Measurements from ENCODE around the gene EHHADH. TPM values are rescaled to one million over a fixed set of nuclear protein-coding genes. Genes with fewer than 3 reads are reported as not detected.

Gene EHHADH
- total RNA-seq, 1 donor from 2014 or later = 3.6 TPM

DNA sequence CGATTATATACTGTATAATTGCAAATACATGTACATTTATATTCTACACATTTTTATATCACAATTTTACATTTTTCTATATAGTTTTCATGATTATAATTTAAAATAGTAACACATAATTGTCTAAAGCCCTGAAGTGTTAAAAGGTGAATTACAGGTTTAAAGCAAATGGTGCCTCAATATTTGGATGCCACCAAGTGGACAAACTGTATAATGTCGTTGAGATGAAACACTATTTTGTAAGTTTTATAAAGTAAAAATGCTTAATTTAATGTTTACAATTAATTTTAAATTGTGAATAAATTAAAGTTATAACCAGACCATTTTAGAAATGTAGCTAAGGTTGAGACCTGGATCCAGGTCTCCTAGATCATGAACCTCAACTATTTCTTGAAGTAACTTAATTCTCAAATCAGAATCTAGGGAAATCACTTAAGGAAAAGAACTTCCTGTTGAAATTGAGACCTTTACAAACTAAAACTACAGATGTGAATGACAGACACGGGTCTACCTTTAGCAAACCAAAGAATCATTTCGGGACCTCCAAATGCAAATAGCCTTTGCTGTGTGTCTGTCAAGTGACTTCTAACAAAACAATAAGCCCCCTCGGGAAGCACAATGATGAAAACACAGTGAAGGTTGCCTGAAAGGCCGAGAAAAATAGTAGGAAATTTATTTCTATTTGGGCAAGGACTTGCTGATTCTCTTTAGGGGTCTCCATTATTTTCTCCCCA lies 37.8 kb downstream of the EHHADH start:
- no peaks in the 10 kb centered on the region for H3K27me3 Mint-ChIP-seq (ENCODE audit: insufficient read depth, low read depth)
- no peak overlapping the region for H3K4me2 ChIP-seq
- H3K4me1 ChIP-seq = no peaks in the 10 kb centered on the region
- H3K27ac Mint-ChIP-seq = no peak overlapping the region
- H3K36me3 Mint-ChIP-seq = no peaks in the 10 kb centered on the region
- H3K4me1 Mint-ChIP-seq = peaks cover 10% of the 10 kb centered on the region
- peak overlapping the region; percentile 57 for H3K4me3 Mint-ChIP-seq
- peaks cover under 1% of the 10 kb centered on the region for H3F3A ChIP-seq (ENCODE audit: low read depth)
- H3K4me3 ChIP-seq = no peak overlapping the region
- TF ChIP-seq, protein P1, sequence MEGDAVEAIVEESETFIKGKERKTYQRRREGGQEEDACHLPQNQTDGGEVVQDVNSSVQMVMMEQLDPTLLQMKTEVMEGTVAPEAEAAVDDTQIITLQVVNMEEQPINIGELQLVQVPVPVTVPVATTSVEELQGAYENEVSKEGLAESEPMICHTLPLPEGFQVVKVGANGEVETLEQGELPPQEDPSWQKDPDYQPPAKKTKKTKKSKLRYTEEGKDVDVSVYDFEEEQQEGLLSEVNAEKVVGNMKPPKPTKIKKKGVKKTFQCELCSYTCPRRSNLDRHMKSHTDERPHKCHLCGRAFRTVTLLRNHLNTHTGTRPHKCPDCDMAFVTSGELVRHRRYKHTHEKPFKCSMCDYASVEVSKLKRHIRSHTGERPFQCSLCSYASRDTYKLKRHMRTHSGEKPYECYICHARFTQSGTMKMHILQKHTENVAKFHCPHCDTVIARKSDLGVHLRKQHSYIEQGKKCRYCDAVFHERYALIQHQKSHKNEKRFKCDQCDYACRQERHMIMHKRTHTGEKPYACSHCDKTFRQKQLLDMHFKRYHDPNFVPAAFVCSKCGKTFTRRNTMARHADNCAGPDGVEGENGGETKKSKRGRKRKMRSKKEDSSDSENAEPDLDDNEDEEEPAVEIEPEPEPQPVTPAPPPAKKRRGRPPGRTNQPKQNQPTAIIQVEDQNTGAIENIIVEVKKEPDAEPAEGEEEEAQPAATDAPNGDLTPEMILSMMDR (IDR thresholded peaks at IDR 0.05) = peak; percentile 66
- TF ChIP-seq EZH2 (IDR thresholded peaks at IDR 0.05) (no peak), EZH2phosphoT487 (IDR thresholded peaks at IDR 0.05) (no peak)
- H3K27ac ChIP-seq = no peak overlapping the region
- H3K27me3 ChIP-seq = no peaks in the 10 kb centered on the region
- H3K9me3 ChIP-seq (ENCODE audit: low read depth) = no peaks in the 10 kb centered on the region
- H4K20me1 ChIP-seq (ENCODE audit: low read depth) = no peaks in the 10 kb centered on the region
- H3K36me3 ChIP-seq = no peaks in the 10 kb centered on the region
- no peaks in the 10 kb centered on the region for H3K9me3 Mint-ChIP-seq
- no peak overlapping the region for H3K9ac ChIP-seq
- H2AFZ ChIP-seq (replicated peaks) = no peak overlapping the region
- H3K79me2 ChIP-seq (ENCODE audit: low read depth) = no peaks in the 10 kb centered on the region
- DNase-seq (ENCODE audit: low spot score) = no peak

DNA sequence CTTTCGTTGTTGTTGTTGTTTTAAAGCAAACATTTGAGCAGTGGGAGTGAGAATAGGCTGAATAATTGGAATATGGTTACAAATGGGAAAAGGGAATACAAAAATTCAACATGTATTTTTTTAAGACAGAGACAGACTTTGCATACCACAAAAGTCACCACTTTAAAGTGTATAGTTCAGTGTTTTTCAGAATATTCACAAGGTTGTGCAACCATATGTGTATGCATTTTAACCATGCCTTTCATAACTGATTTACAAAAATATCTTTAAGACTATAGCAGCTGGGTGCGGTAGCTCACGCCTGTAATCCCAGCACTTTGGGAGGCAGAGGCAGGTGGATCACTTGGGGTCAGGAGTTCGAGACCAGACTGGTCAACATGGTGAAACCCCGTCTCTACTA lies 41.3 kb downstream of the EHHADH start:
- H3K9ac ChIP-seq = no peak overlapping the region
- no peaks in the 10 kb centered on the region for H3K36me3 ChIP-seq
- Mint-ChIP-seq H3K27me3 (ENCODE audit: insufficient read depth, low read depth) (no peaks in the 10 kb centered on the region), H3K36me3 (no peaks in the 10 kb centered on the region), H3K4me1 (peaks cover 23% of the 10 kb centered on the region), H3K9me3 (no peaks in the 10 kb centered on the region), H3K27ac (no peak overlapping the region), H3K4me3 (no peak overlapping the region)
- TF ChIP-seq, protein P1 (IDR thresholded peaks at IDR 0.05) = no peak
- TF ChIP-seq EZH2 (IDR thresholded peaks at IDR 0.05) (no peak), EZH2phosphoT487 (IDR thresholded peaks at IDR 0.05) (no peak)
- H3K79me2 ChIP-seq (ENCODE audit: low read depth) = no peaks in the 10 kb centered on the region
- no peaks in the 10 kb centered on the region for H4K20me1 ChIP-seq (ENCODE audit: low read depth)
- no peak overlapping the region for H2AFZ ChIP-seq (replicated peaks)
- H3K4me2 ChIP-seq = no peak overlapping the region
- DNase-seq (ENCODE audit: low spot score) = no peak
- H3K27me3 ChIP-seq = no peaks in the 10 kb centered on the region
- H3K9me3 ChIP-seq (ENCODE audit: low read depth) = no peaks in the 10 kb centered on the region
- no peak overlapping the region for H3K27ac ChIP-seq
- peaks cover 3% of the 10 kb centered on the region for H3F3A ChIP-seq (ENCODE audit: low read depth)
- H3K4me3 ChIP-seq = no peak overlapping the region
- peaks cover 23% of the 10 kb centered on the region for H3K4me1 ChIP-seq

DNA sequence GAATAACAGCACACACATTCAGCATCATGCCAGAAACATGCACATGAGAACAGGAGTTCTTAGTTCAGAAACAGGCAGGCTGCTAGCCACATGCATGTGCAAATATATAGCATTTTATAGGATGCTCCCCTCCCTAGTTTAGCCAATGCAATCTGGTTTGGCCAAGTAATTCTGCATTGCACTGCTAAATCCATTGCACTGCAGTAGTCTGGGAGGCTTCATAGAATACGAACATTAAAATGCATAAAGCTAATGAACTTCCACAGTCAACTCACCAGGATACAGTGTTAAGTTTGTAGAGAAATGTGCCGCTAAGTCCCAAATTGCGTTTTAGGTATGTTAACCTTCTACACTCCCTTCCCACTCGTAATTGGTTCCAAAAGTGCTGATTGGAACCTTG lies 41.8 kb downstream of the EHHADH start:
- TF ChIP-seq EZH2 (IDR thresholded peaks at IDR 0.05) (no peak), EZH2phosphoT487 (IDR thresholded peaks at IDR 0.05) (no peak)
- TF ChIP-seq, protein P1 (IDR thresholded peaks at IDR 0.05) = no peak
- H3K4me3 Mint-ChIP-seq = no peak overlapping the region
- H3K27ac Mint-ChIP-seq = no peak overlapping the region
- DNase-seq (ENCODE audit: low spot score) = no peak
- Histone ChIP-seq H3F3A (ENCODE audit: low read depth) (peaks cover 3% of the 10 kb centered on the region), H3K27me3 (no peaks in the 10 kb centered on the region), H4K20me1 (ENCODE audit: low read depth) (no peaks in the 10 kb centered on the region), H3K9ac (no peak overlapping the region), H3K4me3 (no peak overlapping the region), H3K4me1 (peaks cover 25% of the 10 kb centered on the region), H3K79me2 (ENCODE audit: low read depth) (no peaks in the 10 kb centered on the region), H3K36me3 (no peaks in the 10 kb centered on the region), H3K4me2 (no peak overlapping the region), H3K9me3 (ENCODE audit: low read depth) (no peaks in the 10 kb centered on the region), H2AFZ (replicated peaks) (no peak overlapping the region), H3K27ac (no peak overlapping the region)
- H3K36me3 Mint-ChIP-seq = no peaks in the 10 kb centered on the region
- H3K27me3 Mint-ChIP-seq (ENCODE audit: insufficient read depth, low read depth) = no peaks in the 10 kb centered on the region
- peaks cover 23% of the 10 kb centered on the region for H3K4me1 Mint-ChIP-seq
- no peaks in the 10 kb centered on the region for H3K9me3 Mint-ChIP-seq
